Esophagus squamous epithelium (tissue), 4 donors: ENCODE data around the gene GALNT2.

Source experiments
- CTCF ChIP-seq, 6 experiments: fragments of 450-650 bp in 4 of 6; fragments of 200-600 bp in 2 of 6; sonication (generic) in 2 of 6; IDR thresholded peaks; one replicate each; pipeline ENCODE4 v1.5.1; 2016 to 2019; ENCODE audit warnings: antibody characterized with exemption in 6 of 6, mild to moderate bottlenecking in 4 of 6, moderate library complexity in 4 of 6
- POLR2A ChIP-seq, 4 donors: fragments of 450-650 bp; IDR thresholded peaks; one replicate each; pipeline ENCODE4 v1.6.1; 2017; ENCODE audit warnings: antibody characterized with exemption in 4 of 4, mild to moderate bottlenecking in 4 of 4, moderate library complexity in 3 of 4

GRCh38 chr1:230148768-230149469 lies 81.9 kb downstream of the GALNT2 start:
- TF ChIP-seq CTCF (IDR thresholded peaks at IDR 0.05) (no peak), POLR2A (IDR thresholded peaks at IDR 0.05) (no peak)
